Activated CD4-positive, alpha-beta T cell treated with anti-CD3 and anti-CD28 coated beads for 4 hours (primary cell): ENCODE results near the gene TCAF1.

ENCODE experiments used
- DNase-seq, 2 donors: peaks; one replicate each; pipeline ENCODE4 v3.0.0-alpha.2; 2020

The TCAF1 gene, protein sequence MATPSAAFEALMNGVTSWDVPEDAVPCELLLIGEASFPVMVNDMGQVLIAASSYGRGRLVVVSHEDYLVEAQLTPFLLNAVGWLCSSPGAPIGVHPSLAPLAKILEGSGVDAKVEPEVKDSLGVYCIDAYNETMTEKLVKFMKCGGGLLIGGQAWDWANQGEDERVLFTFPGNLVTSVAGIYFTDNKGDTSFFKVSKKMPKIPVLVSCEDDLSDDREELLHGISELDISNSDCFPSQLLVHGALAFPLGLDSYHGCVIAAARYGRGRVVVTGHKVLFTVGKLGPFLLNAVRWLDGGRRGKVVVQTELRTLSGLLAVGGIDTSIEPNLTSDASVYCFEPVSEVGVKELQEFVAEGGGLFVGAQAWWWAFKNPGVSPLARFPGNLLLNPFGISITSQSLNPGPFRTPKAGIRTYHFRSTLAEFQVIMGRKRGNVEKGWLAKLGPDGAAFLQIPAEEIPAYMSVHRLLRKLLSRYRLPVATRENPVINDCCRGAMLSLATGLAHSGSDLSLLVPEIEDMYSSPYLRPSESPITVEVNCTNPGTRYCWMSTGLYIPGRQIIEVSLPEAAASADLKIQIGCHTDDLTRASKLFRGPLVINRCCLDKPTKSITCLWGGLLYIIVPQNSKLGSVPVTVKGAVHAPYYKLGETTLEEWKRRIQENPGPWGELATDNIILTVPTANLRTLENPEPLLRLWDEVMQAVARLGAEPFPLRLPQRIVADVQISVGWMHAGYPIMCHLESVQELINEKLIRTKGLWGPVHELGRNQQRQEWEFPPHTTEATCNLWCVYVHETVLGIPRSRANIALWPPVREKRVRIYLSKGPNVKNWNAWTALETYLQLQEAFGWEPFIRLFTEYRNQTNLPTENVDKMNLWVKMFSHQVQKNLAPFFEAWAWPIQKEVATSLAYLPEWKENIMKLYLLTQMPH

DNA sequence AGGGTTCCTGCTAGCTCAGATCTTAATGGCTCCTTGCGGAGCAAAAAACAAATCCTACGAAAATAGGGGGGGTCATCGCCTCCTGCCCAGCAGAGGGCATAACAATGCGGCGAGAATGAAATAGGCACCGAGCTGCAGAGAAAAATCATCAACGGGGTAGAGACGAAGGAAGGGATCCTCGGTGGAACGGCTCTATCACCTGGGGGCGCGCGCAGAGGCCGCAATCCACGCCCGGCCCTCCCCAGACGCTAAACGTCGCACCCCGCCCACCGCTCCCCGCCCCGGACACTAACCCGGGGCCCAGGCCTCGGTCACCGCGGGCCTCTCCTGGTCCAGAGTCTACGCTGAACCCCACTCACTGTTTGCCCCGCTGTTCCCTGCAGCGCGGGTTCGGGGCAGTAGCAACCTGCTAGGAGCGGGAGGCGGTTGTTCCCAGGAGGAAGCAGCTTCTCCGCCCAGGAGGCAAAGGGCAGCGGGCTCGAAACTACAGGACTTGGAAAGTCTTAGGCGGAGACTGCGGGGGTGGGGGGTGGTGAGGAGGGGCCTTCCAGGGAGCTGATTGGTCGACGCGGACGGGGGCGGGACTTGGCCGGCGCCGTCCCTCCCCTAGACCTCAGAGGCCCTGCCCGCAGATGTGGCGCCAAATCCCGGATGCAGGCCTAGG lies at the start of gene TCAF1:
TCAF1 (minus strand) TSS at position 509 of the 664 bp plus-strand sequence. CDS start 25,568 bp downstream, outside the sequence.
- peak; percentile 90 to 92 for DNase-seq

DNA sequence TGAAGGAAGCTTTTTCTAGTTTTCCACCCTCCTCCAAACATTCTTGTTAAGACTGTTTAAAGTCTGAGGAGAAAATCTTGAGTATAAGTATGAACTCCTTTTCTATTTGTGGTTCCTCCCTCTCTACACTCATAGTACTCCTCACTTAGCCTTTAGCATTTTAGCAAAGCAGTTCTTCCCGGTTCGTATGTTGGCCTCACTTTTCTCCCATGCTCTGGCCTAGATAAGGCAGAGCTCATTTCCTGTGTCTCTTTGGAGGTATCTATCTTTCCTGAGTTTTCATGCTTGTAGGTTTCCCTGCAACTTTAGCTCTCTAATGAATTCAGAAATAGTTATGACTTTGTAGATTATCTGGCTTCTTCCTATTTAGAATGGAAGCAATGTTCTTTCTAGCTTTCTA lies 46.8 kb upstream of the TCAF1 start:
- DNase-seq = no peak

DNA sequence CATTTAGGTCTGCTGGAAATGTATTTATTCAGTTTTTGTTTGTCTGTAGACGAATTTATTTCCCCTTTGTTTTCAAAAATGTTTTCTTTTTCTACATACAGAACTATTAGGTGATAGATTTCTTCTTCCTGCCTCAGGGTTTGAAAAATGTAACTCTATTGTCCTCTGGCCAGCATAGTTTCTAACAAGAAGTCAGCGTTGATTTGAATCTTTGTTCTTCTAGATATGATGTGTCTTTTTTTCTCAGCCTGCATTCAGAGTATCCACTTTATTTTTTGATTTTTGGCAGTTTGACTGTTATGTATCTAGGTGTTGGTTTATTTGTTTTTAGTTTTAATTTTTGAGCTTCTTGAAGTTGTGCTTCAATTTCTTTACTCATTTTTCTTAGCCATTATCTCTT lies 45.1 kb upstream of the TCAF1 start:
- DNase-seq = no peak

DNA sequence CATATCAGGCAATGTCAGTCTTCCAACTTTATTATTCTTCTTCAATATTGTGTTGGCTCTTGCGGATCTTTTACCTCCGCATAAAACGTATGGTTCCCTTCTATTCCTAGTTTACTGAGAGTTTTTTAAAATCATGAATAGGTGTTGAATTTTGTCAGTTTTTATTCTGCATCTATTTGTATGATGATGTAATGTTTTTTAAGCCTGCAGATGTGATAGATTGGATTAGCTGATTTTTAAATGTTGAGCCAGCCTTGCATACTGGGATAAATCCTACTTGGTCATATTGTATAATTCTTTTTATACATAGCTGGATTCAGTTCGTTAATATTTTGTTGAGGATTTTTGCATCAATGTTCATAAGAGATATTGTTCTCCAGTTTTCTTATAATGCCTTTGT lies 43.4 kb upstream of the TCAF1 start:
- no peak for DNase-seq

DNA sequence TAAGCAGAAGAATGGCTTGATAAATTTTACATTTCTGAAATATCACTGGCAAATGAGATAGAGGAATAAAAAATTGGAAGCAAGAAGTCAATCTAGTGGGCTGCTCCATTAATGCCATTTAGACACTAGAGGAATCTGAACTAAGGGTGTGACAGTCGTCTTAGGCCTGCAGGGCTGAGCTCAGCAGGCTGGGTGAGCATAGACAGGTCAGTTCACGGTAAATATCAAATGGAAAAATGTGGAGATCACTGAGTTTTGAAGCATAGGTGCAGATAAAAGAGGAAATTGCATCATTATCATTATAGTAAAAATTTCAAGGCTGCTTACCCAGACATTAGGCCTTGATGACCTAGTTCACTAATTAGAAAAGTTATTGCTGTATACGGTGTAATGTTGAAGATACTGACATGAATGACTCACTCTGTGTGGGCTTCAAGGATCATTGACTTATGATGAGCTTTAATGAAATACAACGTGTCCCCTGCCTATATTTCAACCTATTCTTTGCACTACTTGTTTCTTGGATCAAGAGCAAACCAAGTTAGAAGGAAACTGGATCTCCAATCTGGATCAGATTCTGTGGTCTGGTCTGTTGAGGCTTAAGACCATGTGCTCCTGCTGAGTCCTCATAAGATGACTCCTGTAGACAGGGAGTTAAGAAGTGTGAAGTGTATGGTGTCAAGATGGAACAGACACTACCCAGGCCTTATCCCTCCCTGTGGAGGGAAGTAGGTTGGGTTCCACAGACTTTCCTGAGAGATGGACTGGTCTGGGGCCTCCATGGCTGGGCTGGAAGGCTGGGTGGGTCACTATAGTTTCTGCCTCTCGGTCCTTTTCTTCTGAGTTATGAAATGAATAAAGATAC lies 36.6 kb upstream of the TCAF1 start:
- no peak for DNase-seq

DNA sequence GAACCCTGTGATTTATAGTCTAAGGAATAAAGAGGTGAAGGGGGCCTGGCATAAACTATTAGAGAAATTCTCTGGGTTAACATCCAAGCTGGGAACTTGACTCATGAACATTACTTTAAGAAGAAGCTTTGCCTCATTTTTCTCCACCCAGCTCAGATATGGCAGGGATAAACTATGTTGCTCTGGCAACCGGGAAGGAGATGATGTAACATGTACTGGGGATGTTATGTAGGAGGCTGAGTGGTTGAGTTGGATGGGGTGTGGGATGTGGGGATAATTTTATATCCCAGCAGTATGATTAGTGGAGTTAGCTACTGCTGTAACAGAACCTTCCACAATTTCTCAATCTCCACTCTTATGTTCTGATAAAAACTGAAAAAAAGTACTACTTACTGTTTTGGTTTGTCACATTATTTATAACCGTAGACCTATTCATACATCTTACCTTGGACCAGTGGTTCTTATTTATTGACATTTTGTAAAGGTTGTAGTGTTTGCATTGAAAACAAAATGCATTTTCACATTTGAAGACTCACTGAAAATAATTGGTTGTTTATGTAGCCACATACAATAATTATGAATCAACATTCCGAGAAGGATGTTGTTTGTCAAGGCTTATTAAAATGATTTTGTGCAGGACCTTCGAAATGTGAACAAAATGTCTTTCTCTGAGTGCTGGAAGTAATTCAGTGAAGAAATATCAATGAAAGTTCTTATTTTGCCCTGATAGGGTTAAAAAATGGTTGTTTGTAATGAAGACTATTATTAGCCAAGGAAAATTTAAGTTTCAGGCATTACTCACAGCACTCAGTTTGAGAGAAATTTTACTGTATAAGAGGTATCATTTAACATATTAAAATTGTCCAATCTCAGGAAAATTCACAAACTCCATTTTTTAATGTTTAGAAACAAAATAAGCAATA lies 34.4 kb upstream of the TCAF1 start:
- no peak for DNase-seq

DNA sequence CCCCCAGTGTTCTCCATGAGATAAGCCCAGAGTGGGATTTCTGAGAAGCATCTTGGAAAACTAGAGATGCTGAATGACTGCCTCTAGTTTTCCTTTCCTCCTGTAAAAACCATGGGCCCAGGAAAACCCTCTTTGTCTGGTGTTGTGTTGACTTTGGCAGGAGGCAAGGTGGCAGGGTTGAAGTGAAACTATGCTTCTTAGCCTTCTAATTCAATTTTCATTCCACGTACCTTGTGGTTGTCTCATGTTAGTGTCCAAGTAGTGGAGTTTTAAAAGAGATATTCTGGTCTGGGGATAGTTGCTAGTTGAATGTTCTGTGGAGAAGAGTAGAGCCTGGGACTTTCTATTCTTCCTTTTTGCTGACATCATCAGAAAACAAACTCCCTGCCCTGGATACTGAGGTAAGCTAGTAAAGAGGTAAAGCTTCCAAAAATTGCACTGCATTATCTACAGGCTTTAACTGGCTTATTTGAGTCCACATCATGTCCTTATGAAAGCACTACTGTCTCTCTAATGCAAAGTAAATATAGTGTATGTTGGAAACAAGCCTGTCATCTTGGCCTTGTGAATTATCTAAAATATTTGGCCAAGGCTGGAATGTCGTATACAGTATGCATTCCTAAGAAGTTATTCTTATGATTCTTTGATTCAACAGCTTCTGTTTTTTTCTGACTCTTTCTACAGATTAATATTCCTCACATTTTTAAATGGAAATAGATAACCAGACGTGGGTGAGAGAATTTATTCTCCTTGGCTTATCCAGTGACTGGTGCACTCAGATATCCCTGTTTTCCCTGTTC lies 32.8 kb upstream of the TCAF1 start, which contains the start of gene OR2F2:
OR2F2 (plus strand) TSS at position 708 of the 800 bp plus-strand sequence; CDS start at position 708, 0 bp downstream.
- no peak for DNase-seq

DNA sequence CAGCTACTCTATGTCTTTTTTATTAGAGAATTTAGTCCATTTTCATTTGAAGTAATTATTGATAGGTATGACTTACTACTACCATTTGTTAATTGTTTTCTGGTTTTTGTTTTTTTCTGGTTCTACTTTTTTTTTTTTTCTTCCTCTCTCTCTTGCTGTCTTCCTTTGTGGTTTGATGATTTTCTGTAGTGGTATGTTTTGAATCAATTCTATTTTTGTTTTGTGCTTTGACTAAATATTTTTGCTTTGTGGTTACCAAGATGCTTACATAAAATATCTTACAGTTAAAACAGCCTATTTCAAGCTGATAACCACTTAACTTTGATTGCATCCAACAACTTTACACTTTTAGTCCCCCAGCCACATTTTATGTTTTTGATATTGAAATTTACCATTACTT lies 29.8 kb upstream of the TCAF1 start:
- no peak for DNase-seq

DNA sequence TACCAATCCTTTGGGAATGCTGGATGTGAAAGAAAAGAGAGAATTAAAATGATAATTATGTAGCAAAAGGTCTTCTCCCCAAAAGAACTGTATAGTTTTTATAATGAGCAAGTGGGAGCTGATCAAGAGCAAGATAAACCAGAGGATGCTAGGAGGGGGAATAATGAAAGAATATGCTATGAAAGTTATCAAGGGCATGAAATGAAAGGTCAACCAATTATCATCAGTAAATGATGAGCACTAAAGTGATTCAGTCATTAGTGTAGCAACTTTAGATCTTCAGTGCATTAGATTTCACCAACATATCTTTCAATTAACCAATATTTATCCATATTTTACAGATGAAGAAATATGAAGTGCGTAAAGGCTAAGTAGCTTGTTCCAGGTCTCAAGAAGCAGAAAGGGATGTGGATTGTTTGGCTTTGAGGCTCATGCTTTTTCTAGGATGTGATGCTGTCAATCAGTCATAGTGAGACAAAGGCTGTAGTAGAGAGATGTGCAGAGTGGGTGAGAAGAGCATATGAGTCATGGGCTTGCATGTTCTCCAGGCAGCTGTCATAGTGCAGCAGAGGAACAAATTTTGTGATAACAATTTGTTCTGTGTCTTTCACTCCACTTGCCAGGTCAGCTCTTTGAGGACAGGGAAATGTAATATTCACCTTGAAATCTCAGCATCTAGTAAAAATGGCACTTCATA lies 27.4 kb upstream of the TCAF1 start:
- DNase-seq = no peak

DNA sequence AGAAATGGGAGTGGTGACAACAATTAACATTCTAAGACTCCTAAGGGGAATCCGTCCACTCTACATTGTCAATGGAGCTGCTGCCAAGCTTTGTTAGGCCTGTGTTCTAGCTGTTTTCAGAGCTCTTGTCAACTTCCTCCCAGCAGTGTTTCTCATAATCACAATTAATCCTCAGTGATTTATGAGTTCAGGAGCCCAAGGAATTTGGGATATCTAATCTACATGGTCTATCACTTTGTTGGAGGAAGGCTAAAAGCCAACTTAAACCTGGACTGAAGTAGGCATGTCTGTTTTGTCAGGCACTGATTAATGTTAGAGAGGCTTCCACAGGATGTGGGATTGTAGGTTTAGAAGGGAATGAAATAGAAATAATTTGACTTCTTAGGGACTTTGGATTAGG lies 22.9 kb upstream of the TCAF1 start:
- DNase-seq = no peak

DNA sequence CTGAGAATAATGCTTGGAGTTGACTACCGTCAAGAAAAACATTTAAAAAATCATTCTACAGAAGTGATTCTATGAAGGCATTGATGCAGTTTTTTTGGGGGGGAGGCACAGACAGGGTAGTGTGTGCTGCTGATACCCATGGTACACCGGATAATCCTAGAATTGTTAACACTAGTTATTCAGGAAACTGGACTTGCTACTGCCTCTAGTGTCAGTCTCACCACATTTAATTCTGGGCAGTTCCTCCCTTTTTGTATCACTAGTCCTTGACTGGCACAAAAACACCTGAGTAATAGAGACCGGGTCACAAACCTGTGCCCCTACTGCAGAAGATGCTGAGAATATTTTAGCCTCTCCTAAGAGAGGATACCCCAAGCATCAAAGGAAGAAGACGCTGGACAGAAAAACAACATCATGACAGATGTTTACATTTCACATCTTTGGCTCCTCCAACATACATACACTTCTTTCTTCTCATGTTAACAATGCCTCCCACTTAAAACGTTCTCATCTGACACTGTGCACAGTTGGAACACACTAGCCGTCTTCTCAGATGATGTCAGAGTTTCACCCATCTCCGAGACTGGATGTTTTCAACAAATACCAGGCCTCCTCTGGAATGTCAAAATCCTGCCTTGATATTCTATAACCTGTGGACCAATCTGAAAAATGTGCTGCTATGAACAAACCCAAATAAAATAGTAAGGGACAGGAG lies 13.1 kb upstream of the TCAF1 start:
- DNase-seq = no peak

DNA sequence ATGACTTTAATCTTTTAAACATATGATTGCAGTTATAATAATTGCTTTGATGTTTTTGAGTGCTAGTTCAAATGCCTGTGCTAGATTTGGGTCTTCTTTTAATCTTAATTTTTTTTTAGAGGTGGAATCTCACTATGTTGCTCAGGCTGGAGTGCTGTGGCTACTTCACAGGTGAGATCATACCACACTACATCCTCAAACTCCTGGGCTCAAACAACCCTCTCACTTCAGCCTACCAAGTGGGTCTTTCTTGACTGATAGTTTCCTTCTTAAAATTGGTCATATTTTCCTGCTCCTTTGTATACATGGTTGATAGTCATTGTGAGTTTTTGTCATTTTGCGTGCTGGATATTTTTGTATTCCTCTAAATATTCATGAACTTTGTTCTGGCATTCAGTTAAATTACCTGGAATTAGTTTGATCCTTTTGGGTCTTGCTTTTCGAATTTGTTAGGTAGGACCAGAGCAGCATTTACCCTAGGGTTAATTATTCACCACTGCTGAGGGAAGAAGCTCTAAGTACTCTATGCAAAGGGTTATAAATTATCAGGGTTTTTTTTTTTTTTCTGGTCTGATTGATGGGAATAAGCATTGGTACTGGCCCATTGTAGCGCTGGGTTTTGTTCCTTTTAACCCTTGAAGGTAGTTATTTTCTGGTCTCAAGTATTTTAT lies 12.1 kb upstream of the TCAF1 start:
- DNase-seq = no peak

DNA sequence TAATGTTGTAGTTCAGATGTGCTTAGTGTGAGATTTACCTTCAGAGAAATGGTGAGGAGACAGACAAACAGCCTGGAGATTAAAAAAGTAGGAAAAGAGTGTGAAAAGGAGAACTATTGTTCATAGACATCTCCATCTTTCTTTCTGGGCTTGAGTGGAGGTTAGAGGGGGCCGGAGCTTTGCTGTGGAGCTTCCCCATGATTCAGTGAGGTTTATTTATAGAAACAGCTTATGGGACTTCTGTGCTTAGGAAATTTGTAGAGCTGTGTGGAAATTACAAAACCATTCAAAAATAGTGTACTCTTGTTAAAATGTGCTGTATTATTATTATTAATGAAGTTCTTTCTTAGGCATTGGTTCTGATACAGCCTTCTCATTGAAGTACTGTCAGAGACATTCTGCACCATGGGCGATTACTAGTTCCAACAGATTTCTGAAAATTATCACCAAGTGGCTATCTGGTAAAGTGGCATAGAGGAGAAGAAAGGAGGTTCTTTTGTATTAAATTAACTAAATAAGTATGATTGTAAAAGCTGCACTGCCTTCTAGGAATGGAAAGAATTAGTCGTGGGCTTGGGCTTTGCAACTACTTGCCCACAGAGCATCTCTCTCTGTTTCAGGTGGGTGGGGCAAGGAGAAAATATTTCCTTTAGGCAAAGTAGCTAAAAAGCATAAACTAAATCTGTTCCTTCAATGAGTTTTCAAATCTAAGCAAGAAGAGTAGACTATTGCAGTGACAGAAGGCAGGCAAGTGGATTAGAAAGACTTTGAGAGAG lies 8.7 kb upstream of the TCAF1 start:
- DNase-seq = no peak

DNA sequence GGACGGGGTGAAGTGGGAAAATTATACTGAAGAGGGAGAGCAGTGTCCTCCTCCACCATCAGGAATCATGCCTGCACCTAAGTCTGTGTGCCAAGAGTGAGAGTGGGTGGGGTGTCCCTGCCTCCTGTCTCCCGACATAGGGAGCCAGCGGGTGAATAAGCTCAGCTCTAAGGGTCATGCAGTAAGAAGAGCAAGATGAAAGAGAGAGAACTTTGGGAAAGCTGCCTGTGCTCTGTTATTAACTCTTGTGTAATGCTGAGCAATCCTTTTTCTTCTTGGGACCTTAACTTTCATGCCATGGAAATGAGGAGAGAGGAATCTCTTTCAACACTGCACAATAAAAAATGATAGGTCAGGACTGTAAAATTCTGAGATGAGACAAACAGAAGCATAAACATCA lies 7.9 kb upstream of the TCAF1 start:
- no peak for DNase-seq

DNA sequence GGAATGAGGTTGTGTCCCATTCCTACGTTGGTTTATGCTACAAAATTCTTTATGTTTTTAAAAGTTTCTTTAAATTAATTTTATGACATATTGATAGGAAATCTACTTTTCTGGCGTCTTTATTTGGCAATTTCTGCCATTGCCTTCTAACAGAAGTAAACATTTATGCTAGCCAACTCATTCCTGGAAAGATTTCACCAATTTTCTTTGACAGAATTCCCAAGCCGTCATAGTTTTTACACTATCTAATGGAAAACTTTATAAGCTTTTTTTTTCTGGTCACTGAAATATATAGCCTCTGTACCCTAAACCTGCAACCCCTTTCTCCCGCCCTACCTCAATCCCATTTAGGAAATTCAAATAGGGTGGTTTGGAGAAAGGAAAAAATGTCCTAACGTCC lies 6.1 kb upstream of the TCAF1 start:
- DNase-seq = no peak

DNA sequence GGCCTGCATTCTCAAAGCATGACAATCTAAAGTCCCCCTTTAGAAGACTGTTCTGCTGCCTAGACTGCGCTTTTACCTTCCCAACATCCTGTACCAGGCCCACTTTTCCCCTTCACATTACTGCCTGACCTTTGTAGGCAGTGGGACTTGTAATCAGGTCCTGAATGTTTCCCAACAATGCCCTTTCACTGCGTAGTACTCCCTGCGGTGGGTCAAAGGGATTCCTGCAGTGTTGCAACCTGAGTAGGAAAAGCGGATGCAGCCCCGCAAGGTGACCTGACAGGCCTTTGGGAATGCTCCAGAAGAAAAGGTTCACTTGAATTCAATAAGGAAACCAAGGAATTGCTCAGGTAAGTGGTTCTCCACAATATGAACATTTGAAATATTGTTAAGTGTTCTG lies 4.9 kb upstream of the TCAF1 start:
- no peak for DNase-seq

DNA sequence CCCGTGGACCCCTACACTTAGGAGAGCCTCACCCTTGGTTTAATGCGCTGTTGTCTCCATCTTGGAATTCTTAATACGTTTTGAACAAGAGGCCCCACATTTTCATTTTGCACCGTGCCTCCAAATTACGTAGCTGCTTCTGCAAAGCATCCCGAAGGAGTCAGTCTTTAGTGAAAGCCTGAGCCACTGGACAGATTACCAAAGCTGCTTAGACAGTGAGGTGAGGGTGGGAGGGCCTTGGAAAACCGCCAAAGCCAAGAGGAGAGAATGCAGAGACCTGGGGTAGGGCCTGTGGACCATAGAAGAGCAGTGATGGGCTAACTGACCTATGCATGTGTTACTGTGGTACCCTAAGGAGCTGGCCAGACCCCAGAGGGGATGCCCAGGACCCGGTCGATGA lies 4.2 kb upstream of the TCAF1 start:
- DNase-seq = no peak

DNA sequence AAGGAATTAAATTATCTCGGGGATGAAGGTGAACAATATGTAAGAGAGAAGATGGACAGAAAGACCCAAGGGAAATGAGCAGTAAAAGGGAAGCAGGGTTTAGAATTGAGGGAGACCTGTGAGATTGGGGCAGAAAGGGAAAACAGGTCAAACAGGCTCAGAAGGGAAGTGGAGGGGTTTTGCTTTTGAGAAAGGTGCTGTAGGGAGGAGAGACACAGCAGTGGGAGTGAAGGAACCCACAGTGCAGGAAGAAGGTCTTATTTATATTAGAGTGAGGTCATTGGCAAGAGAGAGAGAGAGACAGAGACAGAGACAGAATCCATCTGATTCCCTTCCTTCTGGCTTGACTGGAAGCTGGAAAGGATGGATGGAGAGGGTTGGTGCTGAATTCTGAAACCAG lies 3.5 kb upstream of the TCAF1 start:
- DNase-seq = no peak
